Fibroblast of the aortic adventitia (primary cell): ENCODE measurements around the gene PCSK2. TPM values are rescaled to one million over a fixed set of nuclear protein-coding genes. Genes with fewer than 3 reads are reported as not detected.

Experiments used
- DNase-seq: peaks from one replicate; pipeline ENCODE4 v3.0.0-alpha.2; 2010; ENCODE audit warnings: low read depth
- H3K4me3 ChIP-seq: 2 replicates; pipeline ENCODE4 v1.5.1; 2011; ENCODE audit warnings: low read depth, mild to moderate bottlenecking, control low read depth, low read length, moderate library complexity
- CTCF ChIP-seq: IDR thresholded peaks from 2 replicates; pipeline ENCODE4 v1.5.1; 2011; ENCODE audit warnings: mild to moderate bottlenecking, low read length, control low read depth, inconsistent platforms; ENCODE audit not compliant: insufficient read depth
- total RNA-seq: library from RNA; depleted of rRNA; stranded (reverse); fragments of >200 nt; gene quantifications from 2 replicates; pipeline ENCODE4 v1.2.3, GENCODE V29; 2012; ENCODE audit warnings: low replicate concordance

The PCSK2 gene
- total RNA-seq, 1 donor = not detected

DNA sequence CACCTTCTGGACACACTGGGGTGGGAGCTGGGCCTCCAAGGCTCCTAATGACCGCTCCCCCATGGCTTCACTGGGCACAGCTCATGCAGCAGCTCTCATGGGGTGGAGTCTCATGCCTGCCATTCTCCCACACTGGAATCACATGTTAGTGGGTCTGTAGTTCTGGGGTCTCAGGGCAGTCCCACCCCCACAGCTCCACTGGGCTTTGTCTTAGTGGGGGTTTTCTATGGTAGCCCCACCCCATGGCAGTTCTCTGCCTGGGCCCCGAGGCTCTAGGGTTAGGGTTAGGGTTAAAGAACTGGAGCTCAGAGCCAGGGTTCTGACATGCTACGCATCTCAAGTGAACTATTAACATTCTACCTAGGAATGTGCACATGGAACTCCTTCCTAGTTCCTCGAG is 139.0 kb downstream of the PCSK2 start:
- DNase-seq = no peak
- no peak for TF ChIP-seq CTCF
- H3K4me3 ChIP-seq = no peak overlapping the region

- no peak overlapping the region for H3K4me3 ChIP-seq
- no peak for TF ChIP-seq CTCF
- DNase-seq = no peak
These were observed 142.7 kb downstream of the PCSK2 start for GRCh38 chr20:17369506-17369905.

DNA sequence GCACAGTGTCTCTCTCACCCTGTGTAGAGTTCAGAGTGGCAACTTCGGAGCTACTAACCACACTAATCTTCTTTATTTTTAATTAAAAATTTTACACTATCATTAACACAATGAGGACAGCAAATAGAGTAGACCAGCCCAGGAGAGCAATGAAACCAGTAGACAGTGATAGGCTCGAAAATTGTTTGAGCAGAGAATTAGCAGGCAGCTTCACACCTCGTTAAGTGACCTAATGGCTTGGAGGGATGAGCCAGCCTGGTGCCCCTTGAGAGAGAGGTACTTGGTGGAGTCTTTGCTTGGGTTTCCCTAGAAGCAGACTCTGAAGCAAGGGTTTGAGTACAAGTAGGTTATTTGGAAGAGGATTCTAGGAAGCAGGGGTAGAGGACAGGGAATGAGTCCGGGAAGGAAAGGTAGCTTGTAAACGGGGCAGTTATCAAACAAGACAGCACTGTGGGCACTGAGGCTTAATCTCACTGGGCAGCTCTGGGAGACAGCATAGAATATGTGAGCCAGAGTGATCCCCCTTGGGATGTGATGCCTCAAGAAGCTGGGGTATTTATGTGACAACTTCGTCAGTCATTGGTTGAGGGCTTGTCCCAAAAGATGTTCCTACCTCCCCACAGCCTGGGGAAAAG is 146.1 kb downstream of the PCSK2 start:
- H3K4me3 ChIP-seq = no peak overlapping the region
- DNase-seq = no peak
- TF ChIP-seq CTCF = no peak

- no peak overlapping the region for H3K4me3 ChIP-seq
- TF ChIP-seq CTCF = no peak
- no peak for DNase-seq
These were observed 147.2 kb downstream of the PCSK2 start for GRCh38 chr20:17374086-17374485.

DNA sequence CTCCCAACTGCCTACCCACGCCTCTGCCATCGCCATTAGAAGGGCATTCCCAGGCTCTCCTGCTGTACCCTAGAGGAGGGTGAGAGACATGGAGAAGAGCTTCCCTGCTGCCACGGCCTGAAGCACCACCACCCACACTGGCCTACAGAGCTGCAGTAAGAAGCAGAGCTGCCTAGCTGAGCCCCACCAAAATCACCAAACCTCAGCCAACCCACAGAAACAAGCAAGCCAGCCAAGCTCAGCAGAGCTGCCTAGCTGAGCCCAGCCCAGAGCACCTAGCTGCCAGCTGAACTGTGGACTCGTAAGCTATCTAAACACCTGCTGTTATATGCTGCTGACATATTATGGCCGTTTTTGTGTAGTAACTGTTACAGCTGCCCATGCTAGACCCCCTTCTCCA is 149.2 kb downstream of the PCSK2 start:
- TF ChIP-seq CTCF = no peak
- no peak for DNase-seq
- no peak overlapping the region for H3K4me3 ChIP-seq

DNA sequence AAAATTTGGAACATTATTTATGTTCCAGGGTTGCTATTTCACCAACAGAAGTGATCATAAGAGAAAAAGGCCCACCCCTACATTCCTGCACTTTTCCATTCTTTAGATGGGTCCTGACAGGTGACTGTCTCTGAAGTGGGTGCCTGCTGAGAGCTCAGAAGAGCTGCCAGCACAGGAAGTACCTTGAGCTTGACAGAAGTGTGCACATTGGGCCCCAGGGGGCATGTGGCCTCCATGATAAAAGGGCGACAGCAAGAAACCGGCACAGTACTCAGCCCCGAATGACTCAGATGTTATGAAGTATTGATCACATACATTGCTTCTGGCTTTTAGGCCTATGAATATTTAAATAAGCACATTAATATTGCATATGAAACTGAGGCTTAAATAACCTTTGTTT is 150.4 kb downstream of the PCSK2 start:
- H3K4me3 ChIP-seq = no peak overlapping the region
- no peak for TF ChIP-seq CTCF
- no peak for DNase-seq

- no peak for TF ChIP-seq CTCF
- no peak overlapping the region for H3K4me3 ChIP-seq
- DNase-seq = no peak
These were observed 152.8 kb downstream of the PCSK2 start for GRCh38 chr20:17379651-17380050.
